A204.1 (cell line): ENCODE data around the gene WDR47.
"Not testable (repeated sequence)": the region's sequence is repeated elsewhere in the genome, so short reads cannot be mapped to it uniquely, and the experiment has no call there.

Experiments used
- FAIRE-seq: peaks from 2 replicates; lab custom pipeline; 2012; peaks lifted over from hg19 to GRCh38; lab: Jason Lieb, UNC

Gene WDR47

DNA sequence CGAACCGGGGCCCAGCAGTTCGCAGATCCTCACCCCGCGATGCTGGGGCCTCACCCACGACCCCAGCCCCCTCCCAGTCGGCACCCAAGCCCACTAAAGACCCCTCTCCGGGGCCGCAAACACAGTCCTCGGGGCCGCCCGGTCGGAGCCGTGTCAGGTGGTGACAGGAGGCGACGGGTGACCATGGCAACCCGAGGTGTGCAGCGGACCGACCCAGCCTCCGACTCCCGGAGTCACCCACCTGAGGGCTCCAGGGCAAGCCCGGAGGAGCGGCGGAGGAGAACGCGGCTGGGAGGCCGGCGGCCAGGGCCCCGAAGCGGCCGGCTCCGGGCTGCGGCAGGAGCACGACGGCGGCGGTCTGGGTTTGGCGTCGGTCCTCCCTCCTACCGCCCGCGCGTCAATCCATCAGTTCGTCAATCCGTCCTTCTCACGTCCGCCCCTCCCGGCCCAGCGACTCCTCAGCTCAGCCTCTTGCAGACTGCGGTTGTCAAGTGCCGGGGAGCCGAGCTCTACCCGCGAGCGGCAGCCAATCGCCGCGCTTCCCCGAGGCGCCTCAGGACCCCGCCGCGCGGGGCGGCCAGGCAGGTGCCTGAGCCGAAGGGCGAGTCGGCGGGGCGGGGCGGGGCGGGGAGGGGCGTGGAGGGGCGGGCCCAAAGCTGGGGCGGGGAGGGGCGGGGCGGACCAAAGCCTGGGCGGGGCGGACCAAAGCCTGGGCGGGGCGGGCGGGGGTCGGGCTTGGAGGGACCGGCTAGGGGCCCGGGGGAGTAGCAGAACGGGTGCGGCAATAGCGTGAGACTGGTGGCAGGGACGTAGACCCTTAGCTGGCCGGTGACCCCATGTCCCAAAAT, at the start of gene WDR47:
Gene WDR47 (minus strand): TSS at position 482 of the 848 bp plus-strand sequence. CDS start 18,590 bp downstream, outside the sequence.
- FAIRE-seq, result no peak

- no peak for FAIRE-seq
Measured at GRCh38 chr1:109091078-109091838, 49.4 kb upstream of the WDR47 start.

DNA sequence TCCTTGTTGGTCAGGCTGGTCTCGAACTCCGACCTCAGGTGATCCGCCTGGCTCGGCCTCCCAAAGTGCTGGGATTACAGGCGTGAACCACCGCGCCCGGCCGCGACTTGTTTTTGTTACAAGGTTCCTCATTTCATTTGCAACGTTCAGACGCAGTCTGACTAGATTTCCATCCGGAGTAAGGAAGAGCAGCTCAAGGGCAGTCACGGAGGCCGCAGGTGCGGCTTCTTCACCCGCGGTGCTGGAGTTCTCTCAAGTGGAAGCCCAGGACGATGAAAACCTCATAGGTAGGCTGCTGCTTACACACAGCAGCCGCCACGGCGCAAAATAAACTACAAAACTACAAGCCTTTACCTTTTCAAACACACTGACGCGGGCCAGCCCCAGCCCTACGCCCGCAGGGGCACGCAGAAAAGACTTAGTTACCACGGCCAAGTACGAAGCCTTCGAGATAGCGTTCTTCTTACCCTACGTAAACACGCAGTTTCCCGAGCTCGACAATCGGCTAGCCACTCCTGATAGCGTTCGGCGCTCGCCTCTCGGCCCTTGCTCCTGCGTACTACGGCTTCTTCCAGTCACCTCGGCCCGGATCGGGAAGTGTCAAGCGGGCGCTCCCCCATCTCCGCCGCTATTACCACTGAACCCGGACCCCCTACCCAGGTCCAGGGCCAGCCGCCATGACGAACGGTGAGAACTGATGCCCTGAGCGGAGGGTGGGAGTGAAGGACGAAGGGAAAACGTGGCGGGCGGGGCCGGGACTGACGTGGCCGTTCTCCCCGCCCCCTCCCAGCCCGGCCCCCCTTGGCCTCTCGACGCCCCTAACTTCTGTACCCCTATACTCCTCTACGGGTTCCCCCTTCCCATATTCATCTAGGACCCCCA, 48.5 kb upstream of the WDR47 start, which contains the start of gene TMEM167B:
Gene TMEM167B (plus strand): TSS at position 569 of the 882 bp plus-strand sequence. CDS start 109 bp downstream, at position 678.
- no peak for FAIRE-seq

DNA sequence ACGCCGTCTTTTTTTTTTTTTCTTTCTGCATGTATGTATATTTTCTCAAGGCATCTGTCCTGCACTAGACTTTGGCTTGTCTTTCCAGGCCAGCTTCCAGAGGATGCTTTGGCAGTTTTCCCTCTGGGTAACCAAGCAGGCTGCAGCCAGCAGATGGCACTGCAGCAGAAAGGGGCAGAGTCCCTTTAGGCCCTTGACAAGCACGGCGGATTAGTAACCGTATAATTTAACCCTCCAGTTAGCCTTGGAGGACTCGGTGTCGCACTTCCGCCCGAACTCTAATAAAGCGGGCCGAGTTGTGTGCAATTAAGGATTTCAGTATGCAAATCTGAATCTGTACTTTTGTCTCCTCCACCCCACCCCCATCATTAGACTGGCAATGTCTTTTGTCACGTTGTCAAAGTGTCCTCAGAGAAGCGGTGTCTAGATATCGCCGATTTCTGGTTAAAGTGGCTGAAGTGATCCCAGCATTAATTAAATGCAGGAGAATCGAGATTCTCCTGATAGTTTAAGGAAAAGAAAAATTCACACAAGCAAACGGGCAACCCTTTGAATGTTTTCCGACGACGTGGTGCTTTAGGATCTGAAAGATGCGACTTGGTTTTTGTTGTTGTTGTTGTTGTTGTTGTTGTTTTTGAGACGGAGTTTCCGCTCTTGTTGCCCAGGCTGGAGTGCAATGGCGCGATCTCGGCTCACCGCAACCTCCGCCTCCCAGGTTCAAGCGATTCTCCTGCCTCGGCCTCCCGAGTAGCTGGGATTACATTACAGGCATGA, 47.5 kb upstream of the WDR47 start:
- no peak for FAIRE-seq

- FAIRE-seq, result no peak
Measured at GRCh38 chr1:109084563-109085517, 42.9 kb upstream of the WDR47 start.

DNA sequence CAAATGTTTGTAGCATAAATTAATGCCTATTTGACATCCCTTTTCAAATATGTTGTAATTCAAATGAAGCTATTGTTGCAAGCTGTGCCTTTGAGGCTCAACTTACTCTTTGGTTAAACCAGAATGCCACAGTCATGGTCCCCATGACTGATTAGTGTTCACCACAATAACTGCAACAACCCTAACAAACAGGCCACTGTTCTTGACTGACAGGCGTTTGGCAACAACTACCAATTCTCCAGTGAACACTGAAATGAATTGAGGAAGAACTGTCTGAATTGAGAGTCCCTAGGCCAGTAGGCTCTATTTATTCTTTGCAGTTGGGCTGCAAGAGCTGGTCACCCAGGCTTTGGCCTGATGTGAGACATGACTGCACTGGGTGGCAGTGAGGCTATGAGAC, 42.0 kb upstream of the WDR47 start:
- no peak for FAIRE-seq

GRCh38 chr1:109083501-109083900, 41.6 kb upstream of the WDR47 start:
- FAIRE-seq, result no peak

- no peak for FAIRE-seq
Measured at GRCh38 chr1:109080441-109081082, 38.7 kb upstream of the WDR47 start.

GRCh38 chr1:109079240-109079622, 37.3 kb upstream of the WDR47 start:
- no peak for FAIRE-seq

DNA sequence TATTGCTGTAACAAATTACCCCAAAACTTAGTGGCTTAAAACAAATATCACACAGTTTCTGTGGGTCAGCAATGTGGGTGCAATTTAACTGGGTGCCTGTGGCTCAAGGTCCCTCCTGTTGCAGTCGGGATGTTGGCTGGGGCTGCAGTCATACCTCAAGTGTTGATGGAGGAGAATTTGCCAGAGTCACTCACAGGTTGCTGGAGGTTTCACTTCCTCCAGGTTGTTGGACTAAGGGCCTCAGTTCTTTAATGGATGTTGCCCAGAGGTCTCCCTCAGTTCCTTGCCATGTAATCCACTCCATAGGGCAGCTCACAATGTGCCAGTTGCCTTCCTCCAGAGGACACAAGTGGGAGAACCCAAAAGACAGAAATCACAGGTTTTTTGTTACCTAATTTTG, 36.4 kb upstream of the WDR47 start:
- FAIRE-seq, result no peak

DNA sequence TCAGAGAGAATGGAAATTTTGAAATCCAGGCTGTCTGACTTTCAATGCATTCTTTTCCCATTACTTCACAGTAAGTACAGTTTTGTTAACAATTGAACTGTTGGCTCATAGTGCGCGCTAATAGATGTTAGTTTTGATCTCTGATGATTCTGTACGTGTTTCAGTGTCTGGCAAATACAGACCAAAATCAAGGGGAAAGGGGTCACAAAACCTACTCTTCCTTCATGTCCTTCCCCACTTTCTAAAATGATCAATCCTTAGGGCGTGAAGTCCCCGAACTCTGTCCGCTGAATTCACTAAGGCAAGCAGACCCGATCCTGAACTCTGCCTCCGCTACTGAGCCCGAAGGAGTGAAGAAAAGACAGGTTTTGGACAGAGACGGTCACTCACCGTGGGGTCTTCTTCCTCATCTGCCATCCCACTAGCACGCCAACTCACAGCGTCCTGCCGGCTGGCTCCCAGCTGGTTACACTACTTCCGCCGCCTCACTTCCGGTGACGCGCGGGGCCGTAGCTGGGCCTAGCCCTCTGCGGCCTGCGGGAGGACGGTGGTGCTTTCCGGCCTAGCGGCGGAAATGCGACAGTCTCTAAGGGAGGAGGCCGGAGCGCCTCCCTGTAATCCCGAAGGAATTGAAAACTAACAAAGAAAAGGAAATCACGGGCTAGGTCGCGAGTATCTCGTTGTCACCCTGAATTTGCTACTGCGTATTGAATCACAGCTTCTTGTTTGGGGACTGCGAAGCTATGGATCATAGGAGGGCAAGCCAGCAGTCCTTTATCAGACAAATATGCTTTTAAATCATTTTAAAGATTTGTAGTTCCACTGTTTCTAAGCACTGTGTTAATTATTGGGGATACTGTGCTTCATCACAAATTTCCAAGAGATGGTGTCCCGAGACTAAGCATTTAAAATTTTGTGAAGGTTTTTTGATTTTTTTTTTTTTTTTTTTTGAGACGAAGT, 33.9 kb upstream of the WDR47 start, which contains the start of gene TAF13:
Gene TAF13 (minus strand): TSS at position 473 of the 960 bp plus-strand sequence. CDS start 56 bp downstream, at position 417.
- peak; percentile 91 for FAIRE-seq

- no peak for FAIRE-seq
Measured at GRCh38 chr1:109069294-109069693, 27.4 kb upstream of the WDR47 start.

DNA sequence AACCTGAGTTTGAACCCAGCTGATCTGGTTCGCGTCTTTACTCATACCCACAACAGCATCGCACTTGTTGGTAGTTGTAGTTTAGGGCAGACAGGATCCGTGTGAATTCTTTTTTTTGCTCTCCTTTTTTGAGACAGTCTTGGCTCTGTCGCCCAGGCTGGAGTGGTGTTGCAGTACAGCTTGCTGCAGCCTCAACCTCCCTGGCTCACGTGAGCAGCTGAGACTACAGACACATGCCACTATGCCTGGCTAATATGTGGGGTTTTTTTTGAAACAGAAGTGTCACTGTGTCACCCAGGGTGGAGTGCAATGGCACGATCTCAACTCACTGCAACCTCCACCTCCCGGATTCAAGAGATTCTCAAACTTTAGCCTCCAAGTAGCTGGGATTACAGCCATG, 26.0 kb upstream of the WDR47 start:
- FAIRE-seq, result no peak

GRCh38 chr1:109065137-109065536, 23.2 kb upstream of the WDR47 start:
- FAIRE-seq, result no peak

DNA sequence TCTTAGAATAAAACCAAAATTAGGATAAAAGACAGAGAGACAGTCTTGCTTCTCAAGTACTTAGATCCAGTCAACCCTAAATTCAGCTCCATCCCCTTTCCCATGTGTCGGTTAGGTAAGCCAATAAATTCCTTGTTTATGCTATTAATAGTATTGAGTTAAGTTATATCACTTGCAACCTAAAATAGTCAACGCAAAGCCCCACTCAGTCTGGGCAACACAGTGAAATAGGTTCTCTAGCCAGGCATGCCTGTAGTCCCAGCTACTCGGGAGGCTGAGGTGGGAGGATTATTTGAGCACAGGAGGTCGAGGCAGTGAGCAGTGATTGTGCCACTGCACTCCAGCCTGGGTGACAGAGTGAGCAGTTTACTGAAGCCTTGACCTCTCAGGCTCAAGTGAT, 19.3 kb upstream of the WDR47 start:
- no peak for FAIRE-seq

GRCh38 chr1:109060707-109061106, 18.8 kb upstream of the WDR47 start:
- no peak for FAIRE-seq

DNA sequence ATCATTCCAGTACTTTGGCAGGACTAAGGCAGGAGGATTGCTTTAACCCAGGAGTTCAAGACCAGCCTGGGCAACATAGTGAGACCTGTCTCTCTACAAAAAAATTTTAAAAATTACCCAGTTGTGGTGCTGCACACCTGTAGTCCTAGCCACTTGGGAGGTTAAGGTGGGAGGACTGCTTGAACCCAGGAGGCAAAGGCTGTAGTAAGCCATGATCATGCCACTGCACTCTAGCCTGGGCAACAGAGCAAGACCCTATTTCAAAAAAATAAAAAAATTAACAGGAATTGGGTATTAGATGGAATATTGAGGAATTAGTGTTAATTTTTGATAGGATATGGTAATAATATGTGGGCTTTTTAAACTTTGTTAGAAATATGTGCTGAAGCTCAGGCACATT, 17.1 kb upstream of the WDR47 start:
- FAIRE-seq, result no peak

DNA sequence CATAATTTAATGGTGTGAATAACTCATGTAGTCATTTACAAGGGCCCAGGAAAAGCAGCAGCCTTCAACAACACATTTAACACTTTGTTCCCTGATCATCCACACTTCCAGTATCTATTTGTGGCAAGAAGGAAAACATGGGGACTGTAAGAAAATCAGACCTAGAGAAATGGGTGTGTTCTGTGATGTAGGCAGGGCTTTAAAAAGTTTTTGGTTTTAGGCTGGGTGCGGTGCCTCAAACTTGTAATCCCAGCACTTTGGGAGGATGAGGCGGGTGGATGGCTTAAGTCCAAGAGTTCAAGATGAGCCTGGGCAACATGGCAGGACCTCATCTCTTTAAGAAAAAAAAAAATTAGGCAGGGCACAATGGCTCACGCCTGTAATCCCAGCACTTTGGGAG, 14.2 kb upstream of the WDR47 start:
- FAIRE-seq, result no peak

DNA sequence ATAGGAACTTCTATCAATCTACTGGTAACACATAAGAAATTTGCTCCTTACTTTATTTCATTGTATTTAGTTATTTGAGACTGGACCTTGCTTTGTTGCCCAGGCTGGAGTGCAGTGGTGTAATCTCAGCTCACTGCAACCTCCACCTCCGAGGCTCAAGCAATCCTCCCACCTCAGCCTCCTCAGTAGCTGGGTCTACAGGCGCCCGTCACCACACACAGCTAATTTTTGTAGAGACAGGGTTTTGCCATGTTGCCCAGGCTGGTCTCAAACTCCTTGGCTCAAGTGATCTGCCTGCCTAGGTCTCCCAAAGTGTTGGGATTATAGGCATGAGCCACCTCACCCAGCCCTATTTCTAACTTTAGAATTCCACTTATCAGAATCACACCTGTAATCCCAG, 10.2 kb upstream of the WDR47 start:
- FAIRE-seq, result not testable (repeated sequence)
